IMR-90 (cell line): ENCODE data around the gene TMEM205. TPM values are rescaled to one million over a fixed set of nuclear protein-coding genes. Genes with fewer than 3 reads are reported as not detected.

Experiments used
- ATAC-seq: fragments of 200-7000 bp; cut with Tn5 transposase; 2 replicates; pipeline ENCODE4 v1.9.1; 2020; ENCODE audit warnings: low read depth, mild to moderate bottlenecking, moderate library complexity
- BruUV-seq: library from RNA; stranded (reverse); fragments of 400-500 nt; replicated peaks from 2 replicates; lab custom pipeline; 2021; lab: Mats Ljungman, UMichigan
- CTCF ChIA-PET: fragments of 300-600 bp; formaldehyde crosslinking; extraction: SDS; loops from one replicate; lab custom pipeline; 2021; ENCODE audit warnings: antibody characterized with exemption; lab: Yijun Ruan, JAX
- POLR2A ChIA-PET: fragments of 300-600 bp; sonication (Branson Sonifier 250); formaldehyde crosslinking; loops from one replicate; lab custom pipeline; 2022; ENCODE audit warnings: antibody characterized with exemption; ENCODE audit not compliant: unreplicated experiment; lab: Charles Lee
- DNase-seq: peaks from one replicate; pipeline ENCODE4 v3.0.0; 2013
- H2AFZ ChIP-seq: replicated peaks from 2 replicates; pipeline ENCODE3; 2013; ENCODE audit warnings: low read length, mild to moderate bottlenecking; ENCODE audit not compliant: poor library complexity
- H2AK5ac ChIP-seq: 2 replicates; pipeline ENCODE4 v1.6.1; 2013; ENCODE audit warnings: low read depth, low read length, inconsistent platforms
- H2AK9ac ChIP-seq: replicated peaks from 2 replicates; pipeline ENCODE3; 2013; ENCODE audit warnings: mild to moderate bottlenecking, low read depth, low read length, moderate library complexity; ENCODE audit not compliant: poor library complexity
- H2BK120ac ChIP-seq: 2 replicates; pipeline ENCODE4 v1.6.1; 2013; ENCODE audit warnings: low read depth, low read length, inconsistent platforms
- H2BK15ac ChIP-seq: 3 replicates; pipeline ENCODE4 v1.6.1; 2013; ENCODE audit warnings: low read depth, low read length, inconsistent platforms
- H2BK20ac ChIP-seq: 2 replicates; pipeline ENCODE4 v1.6.1; 2013; ENCODE audit warnings: low read depth, mild to moderate bottlenecking, inconsistent platforms, low read length, moderate library complexity
- H2BK5ac ChIP-seq: 2 replicates; pipeline ENCODE4 v1.6.1; 2013; ENCODE audit warnings: mild to moderate bottlenecking, low read depth, low read length, inconsistent platforms; ENCODE audit not compliant: poor library complexity, severe bottlenecking
- H3K14ac ChIP-seq: replicated peaks from 2 replicates; pipeline ENCODE4 v1.6.1; 2013; ENCODE audit warnings: low read depth, low read length, inconsistent platforms
- H3K18ac ChIP-seq: 2 replicates; pipeline ENCODE4 v1.6.1; 2013; ENCODE audit warnings: low read depth, low read length, control low read depth
- H3K23ac ChIP-seq: 2 replicates; pipeline ENCODE4 v1.6.1; 2013; ENCODE audit warnings: low read depth, low read length, inconsistent platforms
- H3K27ac ChIP-seq: 2 replicates; pipeline ENCODE4 v1.5.1; 2013; ENCODE audit warnings: mild to moderate bottlenecking, control low read depth, low read length; ENCODE audit not compliant: insufficient read depth
- H3K27me3 ChIP-seq: 2 replicates; pipeline ENCODE4 v1.6.1; 2013; ENCODE audit warnings: low read length; ENCODE audit not compliant: control insufficient read depth, insufficient read depth
- H3K36me3 ChIP-seq: 2 replicates; pipeline ENCODE4 v1.6.1; 2013; ENCODE audit warnings: low read length, mixed read lengths; ENCODE audit not compliant: control insufficient read depth, insufficient read depth
- H3K4ac ChIP-seq: 2 replicates; pipeline ENCODE4 v1.6.1; 2013; ENCODE audit warnings: low read depth, low read length, inconsistent platforms
- H3K4me1 ChIP-seq: 2 replicates; pipeline ENCODE4 v1.6.1; 2013; ENCODE audit warnings: low read length, mixed read lengths; ENCODE audit not compliant: control insufficient read depth, insufficient read depth
- H3K4me2 ChIP-seq: 2 replicates; pipeline ENCODE4 v1.6.1; 2013; ENCODE audit warnings: low read depth, mild to moderate bottlenecking, control low read depth, low read length, moderate library complexity
- H3K4me3 ChIP-seq: 2 replicates; pipeline ENCODE4 v1.5.1; 2013; ENCODE audit warnings: low read depth, mild to moderate bottlenecking, control low read depth, low read length, moderate library complexity; ENCODE audit not compliant: insufficient read depth
- H3K56ac ChIP-seq: 2 replicates; pipeline ENCODE4 v1.6.1; 2013; ENCODE audit warnings: low read length, inconsistent platforms; ENCODE audit not compliant: insufficient read depth; ENCODE audit errors: extremely low read depth
- H3K79me1 ChIP-seq, 2 experiments: 2 replicates each; pipeline ENCODE4 v1.6.1; 2013; ENCODE audit warnings: low read length in 2 of 2, inconsistent platforms in 1 of 2, low read depth in 1 of 2
- H3K9ac ChIP-seq: 2 replicates; pipeline ENCODE4 v1.6.1; 2013; ENCODE audit warnings: low read depth, low read length, control low read depth
- H3K9me1 ChIP-seq: 2 replicates; pipeline ENCODE4 v1.6.1; 2013; ENCODE audit warnings: low read length, inconsistent platforms; ENCODE audit not compliant: insufficient read depth
- H3K9me3 ChIP-seq: 2 replicates; pipeline ENCODE4 v1.6.1; 2013; ENCODE audit warnings: low read length; ENCODE audit not compliant: control insufficient read depth, insufficient read depth
- H4K20me1 ChIP-seq: 2 replicates; pipeline ENCODE4 v1.6.1; 2013; ENCODE audit warnings: low read length, inconsistent platforms; ENCODE audit not compliant: insufficient read depth
- H4K5ac ChIP-seq: 2 replicates; pipeline ENCODE4 v1.6.1; 2013; ENCODE audit warnings: mild to moderate bottlenecking, low read depth, low read length, control low read depth
- H4K8ac ChIP-seq, 2 experiments: 2 replicates each; pipeline ENCODE4 v1.6.1; 2013; ENCODE audit warnings: low read depth in 2 of 2, low read length in 2 of 2, control low read depth in 1 of 2, inconsistent platforms in 1 of 2
- H4K91ac ChIP-seq: 2 replicates; pipeline ENCODE4 v1.6.1; 2013; ENCODE audit warnings: low read depth, low read length, inconsistent platforms; ENCODE audit not compliant: insufficient read depth
- CEBPB ChIP-seq: IDR thresholded peaks from 2 replicates; pipeline ENCODE4 v1.6.1; 2012; ENCODE audit warnings: low read depth, low read length, improper control_type of control experiment
- CHD1 ChIP-seq: IDR thresholded peaks from 2 replicates; pipeline ENCODE4 v1.6.1; 2012; ENCODE audit warnings: low read depth, low read length, improper control_type of control experiment
- MAFK ChIP-seq: IDR thresholded peaks from 2 replicates; pipeline ENCODE4 v1.6.1; 2012; ENCODE audit warnings: low read depth, low read length, improper control_type of control experiment
- MAZ ChIP-seq: IDR thresholded peaks from 2 replicates; pipeline ENCODE4 v1.6.1; 2012; ENCODE audit warnings: low read depth, mild to moderate bottlenecking, low read length, improper control_type of control experiment, moderate library complexity, borderline replicate concordance
- NFE2L2 ChIP-seq: fragments of 150-350 bp; IDR thresholded peaks from 2 replicates; pipeline ENCODE4 v1.6.1; 2016; ENCODE audit warnings: low read depth, mild to moderate bottlenecking, low read length
- POLR2A ChIP-seq: IDR thresholded peaks from 2 replicates; pipeline ENCODE4 v1.6.1; 2012; ENCODE audit warnings: mild to moderate bottlenecking, low read depth, low read length
- RAD21 ChIP-seq: IDR thresholded peaks from 2 replicates; pipeline ENCODE4 v1.6.1; 2012; ENCODE audit warnings: low read length, improper control_type of control experiment
- RFX5 ChIP-seq: IDR thresholded peaks from 2 replicates; pipeline ENCODE4 v1.8.0; 2012; ENCODE audit warnings: low read depth, mild to moderate bottlenecking, low read length, moderate library complexity
- SMC3 ChIP-seq: fragments of 150-350 bp; IDR thresholded peaks from 2 replicates; pipeline ENCODE4 v1.6.1; 2016; ENCODE audit warnings: low read depth, mild to moderate bottlenecking, antibody characterized with exemption, low read length, moderate library complexity
- WGBS, 2 experiments: methylation state at CpG; one replicate each; pipeline versions ENCODE4 v1.1.5 to v1.1.7; 2013; ENCODE audit warnings: missing lambda C conversion rate in 2 of 2; ENCODE audit not compliant: insufficient read length in 1 of 2; ENCODE audit errors: extremely low coverage in 2 of 2; 5-methylcytosine and 5-hydroxymethylcytosine counted together
- dilution Hi-C: fragments of 300-500 bp; cut with HindIII; formaldehyde crosslinking; loops from one replicate; pipeline ENCODE4 v1.14.3; 2018; ENCODE audit warnings: low sequenced_read_pairs; ENCODE audit not compliant: unreplicated experiment
- in situ Hi-C: fragments of 300-500 bp; cut with MboI; formaldehyde crosslinking; loops from 3 replicates; pipeline ENCODE4 v1.14.3; 2019; ENCODE audit warnings: low sequenced_read_pairs, inconsistent platforms, mixed read lengths
- intact Hi-C: fragments of 100-400 bp; cut with micrococcal nuclease; formaldehyde crosslinking; loops from 2 replicates; pipeline ENCODE4 v1.10.0; 2022
- polyA plus RNA-seq, 3 experiments: library from polyadenylated mRNA; depleted of rRNA; stranded (reverse); fragments of >200 nt; gene quantifications; 2 replicates each; pipeline ENCODE4 v1.2.3, GENCODE V29; 2012; ENCODE audit warnings: low replicate concordance in 1 of 3
- total RNA-seq: library from RNA; depleted of rRNA; stranded (reverse); fragments of >200 nt; gene quantifications from 2 replicates; pipeline ENCODE4 v1.2.3, GENCODE V29; 2012
- TF ChIP-seq, protein P1 (sequence below): fragments of 150-350 bp; IDR thresholded peaks from 2 replicates; pipeline ENCODE4 v1.6.1; 2017; ENCODE audit warnings: mild to moderate bottlenecking, antibody characterized with exemption, low read length, low read depth
- TF ChIP-seq, protein P2 (sequence below): conservative IDR thresholded peaks from 2 replicates; pipeline ENCODE4 v1.5.1; 2012; ENCODE audit warnings: mild to moderate bottlenecking, low read depth, low read length, improper control_type of control experiment

The TMEM205 gene
- total and polyA plus RNA-seq, 2 of the 4 experiments (the other 2 are of a cell fraction) = 110 to 136 TPM

DNA sequence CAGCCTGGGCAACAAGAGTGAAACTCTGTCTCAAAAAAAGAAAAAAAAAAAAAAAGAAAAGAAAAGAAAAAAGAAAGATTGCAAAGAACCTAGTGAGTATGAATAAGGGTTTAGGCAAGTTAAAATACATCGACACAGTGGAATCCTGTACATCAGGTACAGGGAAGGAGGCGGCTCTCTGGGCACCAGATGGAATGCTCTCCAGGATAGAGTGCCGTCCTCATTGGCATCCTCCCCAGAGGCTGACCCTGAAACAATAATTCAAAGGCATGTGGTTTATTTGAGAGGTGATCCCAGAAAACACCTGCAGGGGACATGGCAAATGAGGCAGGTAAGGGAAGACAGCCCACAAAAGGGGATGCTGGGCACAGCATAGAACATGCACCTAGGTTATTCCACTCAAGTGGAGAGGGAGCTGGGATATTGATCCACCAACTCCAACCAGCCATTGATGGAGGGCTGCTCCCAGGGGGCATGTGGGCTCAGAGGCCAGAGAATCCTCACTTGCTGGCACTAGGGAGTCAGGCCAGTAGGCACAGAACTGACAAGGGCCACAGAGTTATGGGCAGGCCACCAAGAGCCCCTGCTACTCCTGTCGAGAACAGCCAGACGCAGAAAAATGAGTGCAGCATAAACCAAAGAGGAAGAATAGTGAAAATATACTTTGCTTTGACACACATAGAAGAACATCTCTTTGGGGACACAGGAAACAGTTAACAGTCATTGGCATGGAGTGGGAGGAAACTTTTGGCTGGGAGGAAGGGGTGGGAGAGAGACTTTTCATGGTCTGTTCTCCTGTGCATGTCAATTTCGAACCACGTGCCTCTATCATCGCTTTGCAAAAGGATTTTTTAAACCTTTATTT lies 45.9 kb downstream of the TMEM205 start:
- Histone ChIP-seq H3K4me1 (no peaks in the 10 kb centered on the region), H2AK5ac (no peak overlapping the region), H3K9me3 (no peaks in the 10 kb centered on the region), H2BK15ac (no peak overlapping the region), H3K23ac (no peak overlapping the region), H2BK20ac (no peak overlapping the region), H2BK120ac (no peak overlapping the region), H4K5ac (no peak overlapping the region), H3K9me1 (no peaks in the 10 kb centered on the region), H2AK9ac (no peak overlapping the region), H3K56ac (no peak overlapping the region), H4K8ac (no peak overlapping the region), H3K4ac (no peak overlapping the region), H3K9ac (no peak overlapping the region), H3K27ac (no peak overlapping the region), H3K36me3 (no peaks in the 10 kb centered on the region), H4K20me1 (no peaks in the 10 kb centered on the region), H3K27me3 (peaks cover 13% of the 10 kb centered on the region; the same call in 1 of the 2 replicates), H2AFZ (no peak overlapping the region), H3K4me3 (no peak overlapping the region), H3K79me1 (no peaks in the 10 kb centered on the region), H2BK5ac (no peak overlapping the region), H3K4me2 (no peak overlapping the region), H3K14ac (no peak overlapping the region), H4K91ac (no peak overlapping the region), H3K18ac (no peak overlapping the region)
- TF ChIP-seq NFE2L2 (no peak), CHD1 (no peak), RAD21 (no peak), RFX5 (no peak), POLR2A (no peak), MAFK (no peak), CEBPB (no peak), SMC3 (no peak), MAZ (no peak)
- TF ChIP-seq, protein P1, sequence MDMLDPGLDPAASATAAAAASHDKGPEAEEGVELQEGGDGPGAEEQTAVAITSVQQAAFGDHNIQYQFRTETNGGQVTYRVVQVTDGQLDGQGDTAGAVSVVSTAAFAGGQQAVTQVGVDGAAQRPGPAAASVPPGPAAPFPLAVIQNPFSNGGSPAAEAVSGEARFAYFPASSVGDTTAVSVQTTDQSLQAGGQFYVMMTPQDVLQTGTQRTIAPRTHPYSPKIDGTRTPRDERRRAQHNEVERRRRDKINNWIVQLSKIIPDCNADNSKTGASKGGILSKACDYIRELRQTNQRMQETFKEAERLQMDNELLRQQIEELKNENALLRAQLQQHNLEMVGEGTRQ = no peak
- TF ChIP-seq, protein P2, sequence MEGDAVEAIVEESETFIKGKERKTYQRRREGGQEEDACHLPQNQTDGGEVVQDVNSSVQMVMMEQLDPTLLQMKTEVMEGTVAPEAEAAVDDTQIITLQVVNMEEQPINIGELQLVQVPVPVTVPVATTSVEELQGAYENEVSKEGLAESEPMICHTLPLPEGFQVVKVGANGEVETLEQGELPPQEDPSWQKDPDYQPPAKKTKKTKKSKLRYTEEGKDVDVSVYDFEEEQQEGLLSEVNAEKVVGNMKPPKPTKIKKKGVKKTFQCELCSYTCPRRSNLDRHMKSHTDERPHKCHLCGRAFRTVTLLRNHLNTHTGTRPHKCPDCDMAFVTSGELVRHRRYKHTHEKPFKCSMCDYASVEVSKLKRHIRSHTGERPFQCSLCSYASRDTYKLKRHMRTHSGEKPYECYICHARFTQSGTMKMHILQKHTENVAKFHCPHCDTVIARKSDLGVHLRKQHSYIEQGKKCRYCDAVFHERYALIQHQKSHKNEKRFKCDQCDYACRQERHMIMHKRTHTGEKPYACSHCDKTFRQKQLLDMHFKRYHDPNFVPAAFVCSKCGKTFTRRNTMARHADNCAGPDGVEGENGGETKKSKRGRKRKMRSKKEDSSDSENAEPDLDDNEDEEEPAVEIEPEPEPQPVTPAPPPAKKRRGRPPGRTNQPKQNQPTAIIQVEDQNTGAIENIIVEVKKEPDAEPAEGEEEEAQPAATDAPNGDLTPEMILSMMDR = no peak
- DNase-seq (no peak), ATAC-seq (no peak)
- intact Hi-C loops (no loop called here), dilution Hi-C loops (no loop called here), in situ Hi-C loops (loop anchor here (10.0 kb wide), 1 partner anchor 175 kb away; no protein-coding TSS in a partner anchor)
- 100% methylated on average over 2 of the region's 8 CpGs; no CpG with 5 or more reads in 1 of the 2 experiments for WGBS, 2 experiments
- BruUV-seq = no TSS peak
- ChIA-PET CTCF (no interaction called here), POLR2A (no interaction called here)
